DMS53 treated with DMSO at 0.1 percent for 48 hours (cell line): ENCODE data around the gene ZNHIT1.
"Not testable (repeated sequence)": the region's sequence is repeated elsewhere in the genome, so short reads cannot be mapped to it uniquely, and the experiment has no call there.

Experiments
- DNase-seq: peaks from one replicate; lab custom pipeline; 2025; ENCODE audit not compliant: unreplicated experiment; lab: John Stamatoyannopoulos, UW

Gene ZNHIT1

GRCh38 chr7:101186844-101187428 lies 31.0 kb upstream of the ZNHIT1 start:
- DNase-seq: no peak

GRCh38 chr7:101189109-101189508 lies 28.9 kb upstream of the ZNHIT1 start:
- no peak for DNase-seq

GRCh38 chr7:101195884-101196283 lies 22.1 kb upstream of the ZNHIT1 start:
- DNase-seq: no peak

GRCh38 chr7:101197991-101198390 lies 20.0 kb upstream of the ZNHIT1 start:
- DNase-seq: no peak

- no peak for DNase-seq
Observed at GRCh38 chr7:101198476-101198875, 19.5 kb upstream of the ZNHIT1 start.

- DNase-seq: not testable (repeated sequence)
Observed at GRCh38 chr7:101199522-101199921, 18.4 kb upstream of the ZNHIT1 start.

- no peak for DNase-seq
Observed at GRCh38 chr7:101200504-101200861, 17.5 kb upstream of the ZNHIT1 start.

GRCh38 chr7:101200862-101201599 lies 16.9 kb upstream of the ZNHIT1 start, which contains the start of gene MOGAT3:
MOGAT3 (minus strand) TSS chr7:101201036; CDS start chr7:101200854, 182 bp downstream.
- DNase-seq: no peak

- no peak for DNase-seq
Observed at GRCh38 chr7:101201695-101202602, 16.0 kb upstream of the ZNHIT1 start.

- no peak for DNase-seq
Observed at GRCh38 chr7:101202603-101202918, 15.4 kb upstream of the ZNHIT1 start.

GRCh38 chr7:101203740-101204738 lies 13.9 kb upstream of the ZNHIT1 start:
- DNase-seq: not testable (repeated sequence)

GRCh38 chr7:101205901-101206664 lies 11.9 kb upstream of the ZNHIT1 start:
- DNase-seq: no peak

- no peak for DNase-seq
Observed at GRCh38 chr7:101206665-101207042, 11.3 kb upstream of the ZNHIT1 start.

GRCh38 chr7:101207459-101207858 lies 10.5 kb upstream of the ZNHIT1 start:
- DNase-seq: no peak

- DNase-seq: no peak
Observed at GRCh38 chr7:101208794-101209193, 9.2 kb upstream of the ZNHIT1 start.

GRCh38 chr7:101210143-101210542 lies 7.8 kb upstream of the ZNHIT1 start:
- DNase-seq: no peak

GRCh38 chr7:101211501-101211900 lies 6.5 kb upstream of the ZNHIT1 start:
- DNase-seq: no peak

- DNase-seq: no peak
Observed at GRCh38 chr7:101212014-101212413, 6.0 kb upstream of the ZNHIT1 start.

- DNase-seq: peak; percentile 14
Observed at GRCh38 chr7:101216001-101216859, 1.7 kb upstream of the ZNHIT1 start.
